GM18505 (cell line): ENCODE data around the gene TMPRSS6.

ENCODE experiments used
- ATAC-seq: cut with Tn5 transposase; IDR thresholded peaks from one replicate; pipeline ENCODE4 v1.9.1; 2021; ENCODE audit not compliant: unreplicated experiment
- POLR2A ChIP-seq: IDR thresholded peaks from 4 replicates; pipeline ENCODE4 v1.6.1; 2011; ENCODE audit warnings: borderline replicate concordance; ENCODE audit not compliant: insufficient read depth, insufficient read length; ENCODE audit errors: extremely low read depth

TMPRSS6 gene

DNA sequence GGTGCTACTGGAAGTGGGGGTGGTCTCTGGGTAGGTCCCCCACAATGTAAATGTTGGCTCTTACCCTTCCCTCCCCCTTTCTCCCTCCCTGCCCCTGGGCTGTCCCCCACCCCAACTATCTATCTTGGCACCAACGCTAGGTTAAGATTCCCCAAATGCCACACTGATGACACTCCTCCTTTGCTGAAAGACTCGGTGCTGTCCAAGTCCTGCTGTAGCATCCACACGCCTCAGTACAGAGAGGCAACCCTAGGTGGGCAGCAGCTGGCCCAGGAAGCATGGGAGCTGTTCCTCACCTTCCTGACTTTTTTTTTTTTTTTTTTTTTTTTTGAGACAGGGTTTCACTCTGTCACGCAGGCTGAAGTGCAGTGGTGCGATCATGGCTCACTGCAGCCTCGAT is 61.4 kb downstream of the TMPRSS6 start:
- ATAC-seq: no peak
- no peak for TF ChIP-seq POLR2A

DNA sequence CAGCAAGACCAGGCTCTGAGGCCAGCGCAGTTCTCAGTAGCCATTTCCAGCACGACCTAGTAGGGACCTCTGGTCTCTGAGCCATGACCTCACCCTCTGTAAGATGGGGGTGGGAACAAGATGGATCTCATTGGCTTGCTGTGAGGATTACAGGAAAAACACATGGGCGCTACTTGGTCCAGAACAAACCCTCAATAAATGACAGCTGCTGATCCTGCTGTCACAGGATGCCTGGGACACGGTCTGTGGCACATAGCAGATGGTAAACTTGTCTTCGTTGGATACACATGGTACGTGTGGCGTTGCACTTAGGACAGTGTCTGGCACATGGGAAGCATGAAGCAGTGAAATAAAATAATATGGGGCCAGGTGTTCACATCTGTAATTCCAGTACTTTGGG is 62.5 kb downstream of the TMPRSS6 start:
- no peak for ATAC-seq
- TF ChIP-seq POLR2A: no peak

DNA sequence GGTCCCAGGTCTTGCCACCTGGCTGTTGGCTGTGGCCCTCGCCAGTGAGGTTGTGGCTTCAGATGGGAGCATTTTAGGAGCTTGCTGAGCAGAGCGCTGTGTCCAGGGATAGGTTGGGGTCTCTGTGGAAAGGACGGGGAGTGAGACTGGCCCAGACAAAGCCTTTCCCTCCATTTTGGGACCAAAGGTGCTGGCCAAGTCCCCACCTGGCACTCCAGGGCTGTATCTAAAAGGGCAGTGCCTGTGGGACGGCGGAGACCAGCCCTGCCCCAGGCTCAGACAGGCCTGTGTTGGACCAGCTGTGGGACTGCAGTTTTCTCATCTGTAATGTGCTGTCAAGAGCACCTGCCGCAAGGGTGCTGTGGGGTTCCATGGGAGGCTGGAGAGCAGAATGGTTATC is 62.9 kb downstream of the TMPRSS6 start:
- no peak for TF ChIP-seq POLR2A
- no peak for ATAC-seq

DNA sequence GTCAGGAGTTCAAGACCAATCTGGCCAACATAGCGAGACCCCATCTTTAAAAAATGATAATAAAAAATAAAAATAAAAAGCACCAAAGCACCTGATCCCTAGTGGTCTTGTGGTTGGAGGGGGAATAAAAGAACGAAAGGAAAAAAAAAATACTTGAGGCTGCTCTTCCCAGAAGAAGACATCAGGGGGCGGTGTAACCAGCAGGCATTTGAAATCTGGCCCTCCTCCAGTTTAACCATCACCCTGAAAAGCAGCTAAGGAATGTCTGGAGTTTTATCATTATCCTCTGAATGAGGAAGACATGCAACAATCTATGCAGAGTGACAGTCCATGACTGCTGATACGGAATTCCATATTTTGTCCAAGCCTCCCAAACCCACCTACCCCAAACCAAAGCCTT is 63.6 kb downstream of the TMPRSS6 start:
- TF ChIP-seq POLR2A: no peak

DNA sequence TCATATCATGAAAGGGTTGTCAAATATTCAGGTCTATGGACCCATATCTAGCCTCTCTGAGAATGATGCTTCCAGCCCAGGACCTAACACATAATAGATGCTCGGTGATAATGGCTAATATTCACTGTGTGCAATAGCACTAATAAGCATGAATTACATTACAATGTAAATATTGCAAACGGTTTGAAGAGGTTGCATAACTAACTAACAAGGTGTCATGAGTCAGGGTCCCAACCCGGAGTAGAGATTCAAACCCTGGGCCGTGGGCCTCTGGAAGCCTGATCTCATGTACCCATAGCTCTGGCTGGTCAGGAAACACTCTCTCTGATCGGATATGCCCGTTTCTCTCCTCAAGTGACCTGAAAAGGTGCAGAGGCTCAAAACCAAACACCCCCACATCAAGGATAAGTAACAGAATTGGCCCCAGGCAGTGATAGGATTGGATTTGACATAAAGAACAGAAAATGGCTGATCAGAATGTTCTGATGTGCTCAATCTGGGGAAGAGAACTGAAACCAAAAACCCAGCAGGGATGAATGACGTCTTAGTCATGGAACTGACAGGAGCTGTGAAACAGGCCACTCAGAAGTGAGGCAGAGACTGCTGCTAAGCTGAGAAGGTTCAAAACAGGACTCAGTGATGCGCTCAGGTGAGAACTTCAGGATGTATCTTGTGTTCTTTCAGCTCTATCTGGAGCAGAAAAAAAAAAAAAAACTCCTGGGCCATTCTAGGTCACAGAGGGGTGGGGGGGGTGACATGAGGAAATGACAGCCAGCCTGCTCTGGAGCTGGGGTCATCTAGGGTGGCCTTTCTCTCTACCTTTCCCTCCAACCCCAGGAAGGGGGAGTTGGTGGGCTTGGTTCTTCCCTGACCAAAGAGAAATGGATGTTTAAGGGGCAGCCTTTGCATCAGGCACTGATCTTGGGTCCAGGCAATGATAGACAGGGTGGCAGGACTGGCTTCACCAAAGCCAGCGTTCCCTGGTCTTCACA is 64.6 kb downstream of the TMPRSS6 start:
- TF ChIP-seq POLR2A: no peak
- ATAC-seq: no peak

More for the DNA sequence above, 63.6 kb downstream of the TMPRSS6 start:
- no peak for ATAC-seq

DNA sequence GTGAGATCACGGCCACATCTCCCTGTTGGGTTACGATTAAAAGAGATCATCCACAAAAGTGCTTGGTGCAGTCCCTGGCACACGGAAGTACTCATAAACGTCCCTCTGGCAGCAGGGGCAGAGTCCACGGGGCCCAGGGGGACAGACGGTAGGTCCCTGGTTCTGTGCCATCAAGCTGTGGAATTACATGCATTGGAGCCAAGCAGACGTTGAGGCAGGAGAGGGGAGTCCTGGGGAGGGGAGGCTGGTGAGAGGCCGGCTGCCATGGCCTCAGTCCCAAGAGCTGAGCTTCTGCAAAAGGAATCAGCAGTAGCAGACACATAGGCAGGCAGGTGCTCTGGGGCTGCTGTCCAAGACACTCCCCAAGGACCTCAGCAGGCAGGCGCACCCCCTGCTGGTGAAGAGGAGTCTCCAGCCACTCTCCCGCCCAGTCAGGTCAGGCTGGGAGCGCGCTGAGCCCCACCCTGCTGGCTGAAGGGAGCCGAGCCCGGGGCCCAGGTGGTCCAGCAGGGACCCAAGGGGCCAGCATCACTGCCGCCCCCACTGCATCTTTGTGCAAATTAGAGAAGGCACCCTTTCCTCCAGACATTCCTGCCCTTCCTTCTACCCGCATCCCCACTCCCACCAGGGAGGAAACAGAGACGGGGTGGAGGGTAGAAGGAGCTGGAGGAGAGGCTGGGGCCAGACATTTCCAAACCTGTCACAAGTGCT is 65.5 kb downstream of the TMPRSS6 start:
- no peak for ATAC-seq
- TF ChIP-seq POLR2A: no peak

DNA sequence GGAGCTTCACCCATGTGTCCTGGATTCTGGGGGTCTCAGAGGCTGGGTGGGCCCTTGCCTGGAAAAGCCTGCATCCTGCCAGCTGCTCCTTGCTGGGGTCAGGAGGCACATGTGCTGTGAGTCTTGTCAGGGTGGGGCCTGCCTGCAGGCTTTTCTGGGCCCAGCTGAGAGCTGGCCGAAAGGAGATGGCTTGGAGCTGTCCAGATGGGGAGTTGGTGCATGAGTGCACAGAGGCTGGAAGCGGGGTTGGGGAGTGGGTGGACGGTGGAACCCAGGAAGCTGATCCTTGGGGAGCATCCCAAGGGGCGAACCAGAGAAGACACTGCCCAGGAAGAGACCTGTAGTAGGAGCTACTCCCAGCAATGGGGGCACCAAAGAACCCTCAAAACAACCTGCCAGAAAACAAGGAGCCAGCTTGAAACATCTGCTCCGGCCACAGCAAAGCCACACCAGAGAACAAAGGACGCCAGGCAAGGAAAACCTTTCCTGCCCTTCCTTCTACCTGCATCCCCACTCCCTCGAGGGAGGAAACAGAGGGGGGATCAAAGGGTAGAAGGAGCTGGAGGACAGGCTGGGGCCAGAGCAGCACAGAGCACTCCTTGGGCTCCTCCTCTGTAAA is 66.2 kb downstream of the TMPRSS6 start:
- no peak for ATAC-seq
- no peak for TF ChIP-seq POLR2A

DNA sequence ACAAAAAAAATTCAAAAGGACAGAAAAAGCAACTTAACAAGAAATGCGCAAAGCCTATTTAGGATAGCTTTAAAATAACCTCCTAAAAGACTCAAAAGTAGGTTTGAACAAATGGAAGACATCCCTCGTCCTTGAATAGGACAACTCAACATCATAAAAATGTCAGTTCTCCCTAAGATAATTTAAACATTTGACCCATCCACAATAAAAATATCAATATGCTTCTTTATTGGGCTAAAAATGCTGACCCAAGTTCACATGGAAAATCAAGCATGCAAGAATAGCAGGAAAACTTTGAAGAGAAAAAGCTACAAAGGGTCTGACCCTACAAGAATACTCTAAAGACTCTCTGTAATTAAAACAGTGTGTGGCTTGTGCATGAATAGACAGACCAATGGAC is 70.0 kb downstream of the TMPRSS6 start:
- ATAC-seq: no peak

DNA sequence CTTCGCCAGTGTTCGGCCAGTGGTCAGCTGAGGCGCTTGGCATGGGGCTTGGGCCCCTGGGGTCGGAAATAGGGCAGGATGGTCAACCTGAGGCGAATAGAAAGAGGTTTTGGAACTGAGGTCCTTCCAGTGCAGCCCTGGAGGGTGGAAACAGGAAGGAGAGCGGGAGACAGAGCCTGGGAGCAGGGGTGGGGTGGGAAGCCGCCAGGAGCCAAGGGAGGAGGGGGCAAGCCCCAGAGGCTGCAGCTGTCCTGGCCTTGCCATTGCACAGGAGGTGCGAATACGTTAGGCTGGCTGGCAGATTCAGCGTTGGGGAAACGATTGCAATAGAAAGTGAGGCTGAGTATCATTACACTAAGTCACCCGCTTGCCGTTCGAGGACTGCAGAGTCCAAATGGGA is 71.8 kb downstream of the TMPRSS6 start:
- no peak for ATAC-seq
- TF ChIP-seq POLR2A: no peak

More for the DNA sequence above, 70.0 kb downstream of the TMPRSS6 start:
- TF ChIP-seq POLR2A: no peak

DNA sequence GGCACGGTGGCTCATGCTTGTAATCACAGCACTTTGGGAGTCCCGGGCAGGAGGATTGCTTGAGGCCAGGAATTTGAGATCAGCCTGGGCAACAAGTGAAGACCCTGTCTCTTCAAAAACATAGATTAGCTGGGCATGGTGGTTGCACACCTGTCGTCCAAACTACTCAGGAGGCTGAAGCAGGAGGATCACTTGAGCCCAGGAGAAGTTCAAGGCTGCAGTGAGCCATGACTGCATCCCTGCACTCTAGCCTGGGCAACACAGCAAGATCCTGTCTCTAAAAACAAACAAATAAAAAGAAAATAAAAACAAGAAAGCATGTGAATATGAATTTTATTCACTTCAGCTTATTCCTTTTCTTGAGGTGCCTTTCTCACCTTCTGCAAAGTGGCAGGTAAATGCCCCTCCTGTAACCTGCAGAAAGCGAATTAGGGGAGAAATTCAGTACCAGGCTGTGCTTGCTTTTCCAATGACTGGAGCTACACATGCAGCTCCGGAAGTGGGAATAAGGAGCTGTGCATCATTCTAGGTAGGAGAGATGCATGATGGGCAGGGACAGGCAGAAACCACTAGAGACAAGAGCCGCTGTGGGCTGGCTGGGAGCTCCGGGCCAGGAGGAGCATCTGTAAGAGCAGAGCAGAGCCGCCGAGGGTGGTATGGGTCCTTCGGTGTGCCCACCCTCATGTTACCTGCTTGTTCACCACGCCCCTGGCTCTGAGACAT is 72.7 kb downstream of the TMPRSS6 start:
- no peak for TF ChIP-seq POLR2A
- ATAC-seq: no peak

DNA sequence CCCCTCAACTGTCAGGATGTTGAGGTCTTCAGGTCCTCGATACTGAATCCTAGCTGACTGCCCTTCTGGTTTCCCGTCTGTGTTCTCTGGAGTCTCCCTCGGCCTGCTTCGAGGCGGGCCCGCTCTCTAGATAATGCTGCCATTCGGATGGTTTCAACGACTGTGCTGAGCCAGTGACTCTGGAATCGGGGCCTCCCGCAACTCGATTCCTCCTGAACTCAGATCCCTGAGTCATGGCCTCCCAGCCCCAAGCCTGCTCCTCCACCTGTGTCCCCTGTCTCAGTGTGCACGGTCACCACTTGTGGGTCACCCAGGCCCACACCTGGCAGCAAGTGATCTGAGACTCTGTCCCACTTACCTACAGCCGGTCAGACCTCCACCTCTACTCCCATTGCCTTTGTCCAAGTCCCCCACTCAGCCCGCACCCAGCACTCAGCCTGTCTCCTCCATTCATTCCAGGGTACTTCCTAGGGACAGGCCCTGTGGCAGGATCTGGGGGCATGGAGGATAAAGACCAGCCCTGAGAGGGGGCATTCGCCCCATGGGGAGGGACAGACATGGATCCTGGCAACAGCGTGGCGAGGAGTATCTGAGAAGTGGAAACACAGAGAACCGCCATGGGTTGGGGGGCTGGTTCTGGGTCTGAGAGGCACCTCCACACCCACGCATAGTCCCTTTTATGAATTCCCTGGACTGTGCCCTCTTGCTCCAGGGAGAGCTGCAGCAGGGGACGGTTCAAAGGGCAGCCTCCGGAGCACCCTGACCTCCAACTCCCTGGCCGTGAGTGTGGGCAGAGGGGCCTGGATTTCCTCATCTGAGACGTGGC is 75.7 kb downstream of the TMPRSS6 start:
- no peak for TF ChIP-seq POLR2A
- no peak for ATAC-seq
